Nephron (organoid): ENCODE data around the gene ACAA1.
"Not testable (repeated sequence)": the region's sequence is repeated elsewhere in the genome, so short reads cannot be mapped to it uniquely, and the experiment has no call there.

Experiments
- H3K27ac Mint-ChIP-seq, 3 experiments: 2 replicates each; pipeline ENCODE4 v1.8.0; 2020; ENCODE audit warnings: mixed read lengths in 3 of 3, mild to moderate bottlenecking in 2 of 3, moderate library complexity in 1 of 3
- H3K27me3 Mint-ChIP-seq: 2 replicates; pipeline ENCODE4 v1.8.0; 2021; ENCODE audit warnings: low read depth, mild to moderate bottlenecking, moderate library complexity, mixed read lengths
- H3K36me3 Mint-ChIP-seq: 2 replicates; pipeline ENCODE4 v1.8.0; 2020; ENCODE audit warnings: low read depth, mixed read lengths
- H3K4me1 Mint-ChIP-seq: 2 replicates; pipeline ENCODE4 v1.8.0; 2020; ENCODE audit warnings: mixed read lengths
- H3K4me3 Mint-ChIP-seq, 3 experiments: 2 replicates each; pipeline ENCODE4 v1.8.0; 2020; ENCODE audit warnings: mild to moderate bottlenecking in 3 of 3, mixed read lengths in 3 of 3, moderate library complexity in 2 of 3
- H3K9me3 Mint-ChIP-seq: 2 replicates; pipeline ENCODE4 v1.8.0; 2020; ENCODE audit warnings: mixed read lengths
- CTCF ChIP-seq, 3 experiments: fragments of 200-600 bp; sonication (generic); IDR thresholded peaks; one replicate each; pipeline ENCODE4 v1.5.0; 2021; ENCODE audit warnings: antibody characterized with exemption in 3 of 3; ENCODE audit not compliant: unreplicated experiment in 3 of 3

ACAA1 gene

GRCh38 chr3:38136393-38136776, 542 bp downstream of the ACAA1 start:
- no peaks in the 10 kb centered on the region for H3K9me3 Mint-ChIP-seq

GRCh38 chr3:38135621-38136277, 1.2 kb downstream of the ACAA1 start:
- H3K27ac Mint-ChIP-seq: peak overlapping the region; percentile 56 to 90 (median 56)
- peaks cover 28% of the 10 kb centered on the region for H3K36me3 Mint-ChIP-seq
- not testable (repeated sequence) for H3K9me3 Mint-ChIP-seq, H3K27me3 Mint-ChIP-seq
- H3K4me3 Mint-ChIP-seq: peak overlapping the region; percentile 82 to 93 (median 90)
- peaks cover 42% of the 10 kb centered on the region for H3K4me1 Mint-ChIP-seq

More at GRCh38 chr3:38136393-38136776, 542 bp downstream of the ACAA1 start:
- Mint-ChIP-seq H3K4me3 (peak overlapping the region; percentile 82 to 93 (median 90)), H3K27ac (peak overlapping the region; percentile 56 to 90 (median 56)), H3K27me3 (no peaks in the 10 kb centered on the region), H3K4me1 (peaks cover 42% of the 10 kb centered on the region), H3K36me3 (peaks cover 22% of the 10 kb centered on the region)
- no peak for TF ChIP-seq CTCF (IDR thresholded peaks at IDR 0.05; ENCODE audit: unreplicated experiment in 3 of 3)

- not testable (repeated sequence) for H3K9me3 Mint-ChIP-seq, H3K27me3 Mint-ChIP-seq
- peaks cover 40% of the 10 kb centered on the region for H3K4me1 Mint-ChIP-seq
- H3K4me3 Mint-ChIP-seq: peak overlapping the region; percentile 82 to 93 (median 90)
- H3K27ac Mint-ChIP-seq: peak overlapping the region; percentile 6 to 90 (median 32)
- peaks cover 36% of the 10 kb centered on the region for H3K36me3 Mint-ChIP-seq
Observed at GRCh38 chr3:38134517-38135143, 2.3 kb downstream of the ACAA1 start.

GRCh38 chr3:38133557-38134405, 3.1 kb downstream of the ACAA1 start:
- Mint-ChIP-seq H3K9me3 (no peaks in the 10 kb centered on the region), H3K27ac (peak overlapping the region; percentile 6 to 72 (median 47)), H3K36me3 (peaks cover 44% of the 10 kb centered on the region), H3K27me3 (no peaks in the 10 kb centered on the region), H3K4me1 (peaks cover 33% of the 10 kb centered on the region), H3K4me3 (peak overlapping the region; percentile 39 to 90 (median 56))
- TF ChIP-seq CTCF (IDR thresholded peaks at IDR 0.05; ENCODE audit: unreplicated experiment in 3 of 3): no peak

- Mint-ChIP-seq H3K27ac (peak overlapping the region; percentile 6 to 72 (median 47)), H3K9me3 (no peaks in the 10 kb centered on the region), H3K4me1 (peaks cover 29% of the 10 kb centered on the region), H3K4me3 (peak overlapping the region; percentile 3 to 51 (median 40)), H3K36me3 (peaks cover 44% of the 10 kb centered on the region), H3K27me3 (no peaks in the 10 kb centered on the region)
- TF ChIP-seq CTCF (IDR thresholded peaks at IDR 0.05; ENCODE audit: unreplicated experiment in 3 of 3): no peak
Observed at GRCh38 chr3:38133209-38133556, 3.7 kb downstream of the ACAA1 start.

GRCh38 chr3:38131621-38132369, 5.1 kb downstream of the ACAA1 start:
- H3K27ac Mint-ChIP-seq: peak overlapping the region in 1 of 3 experiments; percentile 59
- H3K9me3 Mint-ChIP-seq: no peaks in the 10 kb centered on the region
- peak in 2 of 3 experiments; percentile 21 to 36 for TF ChIP-seq CTCF (IDR thresholded peaks at IDR 0.05; ENCODE audit: unreplicated experiment in 3 of 3)
- H3K36me3 Mint-ChIP-seq: peaks cover 56% of the 10 kb centered on the region
- no peaks in the 10 kb centered on the region for H3K27me3 Mint-ChIP-seq
- H3K4me1 Mint-ChIP-seq: peaks cover 22% of the 10 kb centered on the region
- no peak overlapping the region for H3K4me3 Mint-ChIP-seq
